GM19193 (cell line): ENCODE data around the gene PNPLA7.

Experiments used
- POLR2A ChIP-seq: IDR thresholded peaks from 4 replicates; pipeline ENCODE4 v1.6.1; 2011; ENCODE audit not compliant: insufficient read depth, insufficient read length; ENCODE audit errors: extremely low read depth

Gene PNPLA7

GRCh38 chr9:137447722-137448601, 102.2 kb downstream of the PNPLA7 start:
- TF ChIP-seq POLR2A = no peak

GRCh38 chr9:137446851-137447471, 103.2 kb downstream of the PNPLA7 start:
- TF ChIP-seq POLR2A = no peak

- TF ChIP-seq POLR2A = no peak
These were observed 104.2 kb downstream of the PNPLA7 start for GRCh38 chr9:137445930-137446431.

GRCh38 chr9:137445275-137445807, 104.9 kb downstream of the PNPLA7 start:
- TF ChIP-seq POLR2A = no peak

- no peak for TF ChIP-seq POLR2A
These were observed 106.0 kb downstream of the PNPLA7 start for GRCh38 chr9:137444106-137444790.

- TF ChIP-seq POLR2A = no peak
These were observed 108.3 kb downstream of the PNPLA7 start for GRCh38 chr9:137441935-137442321.

GRCh38 chr9:137441289-137441934, 108.8 kb downstream of the PNPLA7 start, which contains the start of gene ENTPD8:
Gene ENTPD8, minus strand, starts transcription at chr9:137441357. Its CDS starts 3,072 bp downstream, at chr9:137438285.
- no peak for TF ChIP-seq POLR2A

- TF ChIP-seq POLR2A = no peak
These were observed 111.0 kb downstream of the PNPLA7 start for GRCh38 chr9:137439158-137439714.

GRCh38 chr9:137438591-137439157, 111.5 kb downstream of the PNPLA7 start:
- TF ChIP-seq POLR2A = no peak

GRCh38 chr9:137437691-137438590, 112.3 kb downstream of the PNPLA7 start:
- TF ChIP-seq POLR2A = no peak

- no peak for TF ChIP-seq POLR2A
These were observed 113.2 kb downstream of the PNPLA7 start for GRCh38 chr9:137436761-137437600.
